Measurements from ENCODE around the gene KCNJ12. TPM values are rescaled to one million over a fixed set of nuclear protein-coding genes. Genes with fewer than 3 reads are reported as not detected.
"Not testable (repeated sequence)": the region's sequence is repeated elsewhere in the genome, so short reads cannot be mapped to it uniquely, and the experiment has no call there.

The KCNJ12 gene
- total and polyA plus RNA-seq, 2 of the 4 experiments (the other 2 are of a cell fraction), result under 0.01 to 0.10 TPM

GRCh38 chr17:21336541-21337294 is 39.4 kb upstream of the KCNJ12 start:
- H3K56ac ChIP-seq (ENCODE audit: extremely low read depth, insufficient read depth, low read length); POLR2A ChIA-PET (ENCODE audit: unreplicated experiment); H3K9me1 ChIP-seq (ENCODE audit: insufficient read depth, low read length); H2AFZ ChIP-seq (replicated peaks; ENCODE audit: low read length, poor library complexity); H3K4me3 ChIP-seq (ENCODE audit: insufficient read depth, low read depth, low read length); H3K23ac ChIP-seq (ENCODE audit: low read depth, low read length); H3K18ac ChIP-seq (ENCODE audit: low read depth, low read length); H2AK5ac ChIP-seq (ENCODE audit: low read depth, low read length); dilution Hi-C loops (cut with HindIII; ENCODE audit: low sequenced_read_pairs, unreplicated experiment); H2AK9ac ChIP-seq (replicated peaks; ENCODE audit: low read depth, low read length, poor library complexity); H4K8ac ChIP-seq (ENCODE audit: low read depth in 2 of 2, low read length in 2 of 2); H2BK5ac ChIP-seq (ENCODE audit: low read depth, low read length, poor library complexity, severe bottlenecking); ATAC-seq (ENCODE audit: low read depth); H3K4ac ChIP-seq (ENCODE audit: low read depth, low read length); H3K14ac ChIP-seq (replicated peaks; ENCODE audit: low read depth, low read length); H2BK20ac ChIP-seq (ENCODE audit: low read depth, low read length); H2BK15ac ChIP-seq (ENCODE audit: low read depth, low read length); H4K91ac ChIP-seq (ENCODE audit: insufficient read depth, low read depth, low read length); H3K4me2 ChIP-seq (ENCODE audit: low read depth, low read length); H4K5ac ChIP-seq (ENCODE audit: low read depth, low read length); H3K36me3 ChIP-seq (ENCODE audit: control insufficient read depth, insufficient read depth, low read length); H3K27ac ChIP-seq (ENCODE audit: insufficient read depth, low read length); H3K9me3 ChIP-seq (ENCODE audit: control insufficient read depth, insufficient read depth, low read length); H3K79me1 ChIP-seq (ENCODE audit: low read depth in 1 of 2, low read length in 2 of 2); in situ Hi-C loops (cut with MboI; ENCODE audit: low sequenced_read_pairs); DNase-seq; H3K4me1 ChIP-seq (ENCODE audit: control insufficient read depth, insufficient read depth, low read length); BruUV-seq (replicated peaks); H3K27me3 ChIP-seq (ENCODE audit: control insufficient read depth, insufficient read depth, low read length); H4K20me1 ChIP-seq (ENCODE audit: insufficient read depth, low read length); H2BK120ac ChIP-seq (ENCODE audit: low read depth, low read length); CTCF ChIA-PET; H3K9ac ChIP-seq (ENCODE audit: low read depth, low read length); intact Hi-C loops (cut with micrococcal nuclease): not testable (repeated sequence)
- 93% methylated on average over 2 of the region's 4 CpGs; no CpG with 5 or more reads in 1 of the 2 experiments for WGBS, 2 experiments (ENCODE audit: extremely low coverage in 2 of 2, insufficient read length in 1 of 2)
- TF ChIP-seq CEBPB (IDR thresholded peaks at IDR 0.05; ENCODE audit: low read depth, low read length), result peak; percentile 37; the same call in 1 of the 2 replicates

GRCh38 chr17:21337981-21338625 is 38.1 kb upstream of the KCNJ12 start:
- H2AFZ ChIP-seq (replicated peaks; ENCODE audit: low read length, poor library complexity); H2BK15ac ChIP-seq (ENCODE audit: low read depth, low read length); CTCF ChIA-PET; H4K5ac ChIP-seq (ENCODE audit: low read depth, low read length); H3K23ac ChIP-seq (ENCODE audit: low read depth, low read length); H4K20me1 ChIP-seq (ENCODE audit: insufficient read depth, low read length); H3K79me1 ChIP-seq (ENCODE audit: low read depth in 1 of 2, low read length in 2 of 2); H2BK120ac ChIP-seq (ENCODE audit: low read depth, low read length); H3K4me3 ChIP-seq (ENCODE audit: insufficient read depth, low read depth, low read length); H3K9me1 ChIP-seq (ENCODE audit: insufficient read depth, low read length); H3K27me3 ChIP-seq (ENCODE audit: control insufficient read depth, insufficient read depth, low read length); H2AK9ac ChIP-seq (replicated peaks; ENCODE audit: low read depth, low read length, poor library complexity); H2AK5ac ChIP-seq (ENCODE audit: low read depth, low read length); POLR2A ChIA-PET (ENCODE audit: unreplicated experiment); ATAC-seq (ENCODE audit: low read depth); H3K4me1 ChIP-seq (ENCODE audit: control insufficient read depth, insufficient read depth, low read length); H3K9ac ChIP-seq (ENCODE audit: low read depth, low read length); H3K4me2 ChIP-seq (ENCODE audit: low read depth, low read length); in situ Hi-C loops (cut with MboI; ENCODE audit: low sequenced_read_pairs); H3K14ac ChIP-seq (replicated peaks; ENCODE audit: low read depth, low read length); DNase-seq; H3K18ac ChIP-seq (ENCODE audit: low read depth, low read length); H4K8ac ChIP-seq (ENCODE audit: low read depth in 2 of 2, low read length in 2 of 2); H3K27ac ChIP-seq (ENCODE audit: insufficient read depth, low read length); dilution Hi-C loops (cut with HindIII; ENCODE audit: low sequenced_read_pairs, unreplicated experiment); H3K4ac ChIP-seq (ENCODE audit: low read depth, low read length); H2BK5ac ChIP-seq (ENCODE audit: low read depth, low read length, poor library complexity, severe bottlenecking); H3K36me3 ChIP-seq (ENCODE audit: control insufficient read depth, insufficient read depth, low read length); H3K9me3 ChIP-seq (ENCODE audit: control insufficient read depth, insufficient read depth, low read length); intact Hi-C loops (cut with micrococcal nuclease); H3K56ac ChIP-seq (ENCODE audit: extremely low read depth, insufficient read depth, low read length); BruUV-seq (replicated peaks); H2BK20ac ChIP-seq (ENCODE audit: low read depth, low read length); H4K91ac ChIP-seq (ENCODE audit: insufficient read depth, low read depth, low read length): not testable (repeated sequence)
- 67% methylated on average over 1 of the region's 8 CpGs; no CpG with 5 or more reads in 1 of the 2 experiments for WGBS, 2 experiments (ENCODE audit: extremely low coverage in 2 of 2, insufficient read length in 1 of 2)
